Measurements from ENCODE around the gene ACSBG1. TPM values are rescaled to one million over a fixed set of nuclear protein-coding genes. Genes with fewer than 3 reads are reported as not detected.

Gene ACSBG1
- total RNA-seq, 1 donor from 2014 or later = 0.07 TPM

DNA sequence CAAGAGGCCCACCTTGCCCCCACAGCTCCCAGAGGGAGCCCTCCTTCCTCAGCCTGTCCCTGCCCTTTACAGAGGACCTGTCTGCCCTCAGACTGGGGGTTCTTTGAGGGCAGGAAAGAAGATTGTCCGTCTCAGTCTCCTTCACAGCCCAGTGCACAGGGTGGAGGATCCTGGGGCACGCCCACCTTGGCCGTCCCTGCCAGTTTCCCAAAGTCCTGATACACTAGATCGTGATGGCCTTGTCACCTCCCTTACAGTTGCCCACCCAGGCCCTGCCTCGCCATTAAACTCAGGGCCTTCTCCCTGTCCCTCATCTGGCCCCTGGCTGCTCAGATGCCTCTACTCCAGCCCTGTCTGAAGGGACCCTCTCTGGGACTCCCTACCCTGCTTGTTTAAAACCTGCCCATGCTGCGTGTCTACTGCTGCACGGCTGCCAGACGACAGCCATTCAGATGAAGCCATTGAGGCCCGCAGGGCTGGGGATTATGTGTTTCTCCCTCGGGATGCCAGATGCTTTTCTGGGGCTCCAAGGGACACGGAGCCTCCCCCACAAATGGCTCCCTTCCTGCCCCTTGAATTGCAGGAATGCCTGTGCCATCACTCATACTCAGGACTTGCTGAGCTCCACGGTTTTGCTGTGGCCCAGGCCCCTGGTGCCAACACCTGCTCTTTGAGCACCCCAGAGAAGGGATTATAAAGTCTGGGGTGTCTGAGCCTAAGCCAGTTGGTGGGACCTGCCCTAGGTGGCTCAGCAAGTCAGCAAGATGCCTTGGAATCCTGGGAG, 27.8 kb downstream of the ACSBG1 start:
- Mint-ChIP-seq H3K9me3 (no peaks in the 10 kb centered on the region), H3K4me1 (no peaks in the 10 kb centered on the region), H3K27me3 (peaks cover 4% of the 10 kb centered on the region), H3K4me3 (no peak overlapping the region), H3K36me3 (ENCODE audit: low read depth) (no peaks in the 10 kb centered on the region), H3K27ac (no peak overlapping the region)
- no peak for ATAC-seq (ENCODE audit: low read depth)
- TF ChIP-seq, protein P1, sequence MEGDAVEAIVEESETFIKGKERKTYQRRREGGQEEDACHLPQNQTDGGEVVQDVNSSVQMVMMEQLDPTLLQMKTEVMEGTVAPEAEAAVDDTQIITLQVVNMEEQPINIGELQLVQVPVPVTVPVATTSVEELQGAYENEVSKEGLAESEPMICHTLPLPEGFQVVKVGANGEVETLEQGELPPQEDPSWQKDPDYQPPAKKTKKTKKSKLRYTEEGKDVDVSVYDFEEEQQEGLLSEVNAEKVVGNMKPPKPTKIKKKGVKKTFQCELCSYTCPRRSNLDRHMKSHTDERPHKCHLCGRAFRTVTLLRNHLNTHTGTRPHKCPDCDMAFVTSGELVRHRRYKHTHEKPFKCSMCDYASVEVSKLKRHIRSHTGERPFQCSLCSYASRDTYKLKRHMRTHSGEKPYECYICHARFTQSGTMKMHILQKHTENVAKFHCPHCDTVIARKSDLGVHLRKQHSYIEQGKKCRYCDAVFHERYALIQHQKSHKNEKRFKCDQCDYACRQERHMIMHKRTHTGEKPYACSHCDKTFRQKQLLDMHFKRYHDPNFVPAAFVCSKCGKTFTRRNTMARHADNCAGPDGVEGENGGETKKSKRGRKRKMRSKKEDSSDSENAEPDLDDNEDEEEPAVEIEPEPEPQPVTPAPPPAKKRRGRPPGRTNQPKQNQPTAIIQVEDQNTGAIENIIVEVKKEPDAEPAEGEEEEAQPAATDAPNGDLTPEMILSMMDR (IDR thresholded peaks at IDR 0.05) = no peak
- intact Hi-C loops (cut with micrococcal nuclease) = no loop called here
- DNase-seq = no peak
- ChIA-PET CTCF (interaction anchor here (1.1 to 2.7 kb wide), 2 partner anchors 11 kb away, joined by 4 to 16 read pairs; no protein-coding TSS in a partner anchor), POLR2A (no interaction called here)

DNA sequence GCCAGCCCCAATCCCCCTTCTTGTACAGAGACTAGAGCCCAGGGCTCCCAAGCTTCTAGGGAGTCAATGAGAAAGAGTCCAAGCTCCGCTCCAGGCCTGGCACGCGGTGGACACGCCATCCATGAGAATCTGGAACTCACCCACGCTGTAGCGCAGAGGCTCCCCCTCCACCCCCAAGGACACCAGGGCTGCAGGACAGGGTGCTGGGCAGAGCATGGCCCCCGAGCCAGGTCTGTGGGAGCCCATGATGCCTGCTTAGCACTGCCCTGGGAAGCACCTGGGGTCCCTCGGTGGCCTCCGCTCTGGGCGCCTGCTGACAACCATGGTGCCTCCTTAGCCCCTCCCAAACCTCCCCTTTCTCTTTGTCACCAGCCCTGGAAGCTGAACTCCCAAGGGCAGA, 28.5 kb downstream of the ACSBG1 start:
- no peaks in the 10 kb centered on the region for H3K4me1 Mint-ChIP-seq
- ChIA-PET CTCF (interaction anchor here (2.7 kb wide), 1 partner anchor 11 kb away, joined by 16 read pairs; no protein-coding TSS in a partner anchor), POLR2A (no interaction called here)
- ATAC-seq (ENCODE audit: low read depth) (no peak), DNase-seq (no peak)
- H3K36me3 Mint-ChIP-seq (ENCODE audit: low read depth) = no peaks in the 10 kb centered on the region
- no peak overlapping the region for H3K27ac Mint-ChIP-seq
- H3K4me3 Mint-ChIP-seq = no peak overlapping the region
- no peaks in the 10 kb centered on the region for H3K9me3 Mint-ChIP-seq
- H3K27me3 Mint-ChIP-seq = peaks cover 4% of the 10 kb centered on the region
- TF ChIP-seq, protein P1 (IDR thresholded peaks at IDR 0.05) = no peak
- intact Hi-C loops (cut with micrococcal nuclease) = no loop called here

DNA sequence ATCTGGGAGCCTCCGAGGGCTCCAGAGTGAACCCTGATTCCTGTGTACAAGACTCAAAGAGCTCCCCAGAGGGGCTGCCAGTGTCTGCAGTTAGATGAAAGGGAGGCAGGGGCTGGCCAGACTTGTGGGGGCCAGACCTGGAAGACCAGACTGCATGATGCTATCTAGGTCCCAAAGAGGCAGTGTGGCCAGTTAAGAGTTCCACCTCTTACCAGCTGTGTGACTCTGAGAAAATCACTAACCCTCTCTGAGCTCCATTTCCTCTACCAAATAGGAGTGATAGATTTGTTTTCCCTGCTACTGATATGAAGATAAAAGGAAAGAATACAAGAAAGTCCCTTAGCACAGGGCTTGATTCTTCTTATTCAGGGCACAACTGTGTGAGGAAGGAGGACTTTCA, 29.0 kb downstream of the ACSBG1 start:
- intact Hi-C loops (cut with micrococcal nuclease) = no loop called here
- Mint-ChIP-seq H3K4me3 (no peak overlapping the region), H3K27ac (no peak overlapping the region), H3K9me3 (no peaks in the 10 kb centered on the region), H3K4me1 (no peaks in the 10 kb centered on the region), H3K36me3 (ENCODE audit: low read depth) (no peaks in the 10 kb centered on the region), H3K27me3 (peaks cover 4% of the 10 kb centered on the region)
- TF ChIP-seq, protein P1 (IDR thresholded peaks at IDR 0.05) = no peak
- ChIA-PET POLR2A (no interaction called here), CTCF (interaction anchor here (1.3 to 2.7 kb wide), 2 partner anchors 10 to 74 kb away, joined by 3 to 16 read pairs; partner anchors contain the start of gene CIB2)
- ATAC-seq (ENCODE audit: low read depth) = no peak
- DNase-seq = no peak

DNA sequence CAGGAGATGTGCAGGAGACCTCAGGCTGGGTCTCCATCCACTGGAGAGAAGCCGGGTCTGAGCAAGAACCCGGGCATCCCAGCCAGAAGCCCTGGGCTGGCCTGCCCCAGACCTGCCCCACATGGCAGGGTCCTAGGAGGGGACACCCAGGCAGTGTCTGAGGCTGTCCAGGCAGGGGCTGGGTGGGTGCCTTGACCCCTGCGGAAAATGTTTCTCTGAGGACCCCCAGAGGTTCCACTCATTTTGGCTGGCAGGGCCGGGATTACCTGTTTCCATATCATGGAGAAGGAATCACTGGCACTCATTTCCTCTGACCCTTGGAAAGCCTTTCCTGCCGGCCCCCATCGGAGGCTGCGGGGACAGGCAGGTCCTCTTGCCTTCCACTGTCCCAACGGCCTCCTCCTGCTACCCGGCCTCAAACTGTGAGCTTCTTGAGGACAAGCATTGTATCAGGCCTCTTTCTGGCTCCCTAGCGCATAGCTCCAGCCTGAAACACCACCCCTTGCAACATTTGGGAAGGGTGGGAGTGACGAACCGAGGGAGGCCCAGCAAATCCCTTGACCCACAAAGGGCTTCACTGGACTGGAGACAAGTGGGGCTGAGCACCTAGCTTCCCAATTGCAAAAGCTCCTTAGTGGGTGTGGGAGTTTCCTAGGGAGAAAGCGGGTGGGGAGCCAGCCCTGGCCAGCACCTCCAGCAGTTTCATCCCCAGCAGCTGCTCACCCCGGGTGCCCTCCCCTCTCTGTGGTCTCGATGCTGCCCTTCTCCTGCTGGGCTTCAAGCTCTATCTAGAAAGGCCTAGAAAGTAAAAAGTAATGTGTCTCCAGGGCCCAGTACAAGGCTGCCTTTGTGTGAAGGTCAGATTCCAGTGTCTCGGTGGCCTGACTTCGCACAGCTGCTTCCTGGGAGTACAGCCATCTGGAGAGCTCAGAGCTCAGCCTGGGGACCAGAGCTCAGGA, 29.7 kb downstream of the ACSBG1 start:
- no peak overlapping the region for H3K27ac Mint-ChIP-seq
- H3K9me3 Mint-ChIP-seq = no peaks in the 10 kb centered on the region
- DNase-seq (no peak), ATAC-seq (ENCODE audit: low read depth) (no peak)
- TF ChIP-seq, protein P1 (IDR thresholded peaks at IDR 0.05) = no peak
- intact Hi-C loops (cut with micrococcal nuclease) = no loop called here
- H3K4me3 Mint-ChIP-seq = no peak overlapping the region
- ChIA-PET POLR2A (no interaction called here), CTCF (interaction anchor here (0.8 to 2.7 kb wide), 3 partner anchors 10 to 91 kb away, joined by 3 to 16 read pairs (median 3); partner anchors contain the start of gene CIB2)
- no peaks in the 10 kb centered on the region for H3K36me3 Mint-ChIP-seq (ENCODE audit: low read depth)
- no peaks in the 10 kb centered on the region for H3K4me1 Mint-ChIP-seq
- H3K27me3 Mint-ChIP-seq = peaks cover 4% of the 10 kb centered on the region

Measured in activated B cell treated with CpG ODN at 0.5 μM for 24 hours (primary cell).